Measurements from ENCODE around the gene ZNF786. TPM values are rescaled to one million over a fixed set of nuclear protein-coding genes. Genes with fewer than 3 reads are reported as not detected.

ZNF786 gene
- total and polyA plus RNA-seq, 9 of the 15 experiments (the other 6 are each of a cell fraction or from before 2014, with no cell fraction given), result 0.31 to 5.4 (median 3.0) TPM

GRCh38 chr7:149125863-149126661 lies 35.5 kb upstream of the ZNF786 start, which contains the start of gene ZNF425 (continued):
- TF ChIP-seq PBX2 (CRISPR knock-in tag; IDR thresholded peaks at IDR 0.05; ENCODE audit: low read depth) (no peak), PBX2 (tag; conservative IDR thresholded peaks at IDR 0.05; ENCODE audit: low read depth) (no peak), NELFE (IDR thresholded peaks at IDR 0.05; ENCODE audit: insufficient read depth, insufficient read length) (no peak), TAF7 (tag; IDR thresholded peaks at IDR 0.05) (peak; percentile 94), SNRNP70 (optimal IDR thresholded peaks at IDR 0.05; ENCODE audit: low read depth, low read length) (no peak), ETS1 (conservative IDR thresholded peaks at IDR 0.05; ENCODE audit: control insufficient read depth, low read depth, low read length) (peak; percentile 91), RNF2 (IDR thresholded peaks at IDR 0.05) (peak; percentile 58), PPARD (CRISPR knock-in tag; IDR thresholded peaks at IDR 0.05) (no peak), NEUROD1 (IDR thresholded peaks at IDR 0.05; ENCODE audit: borderline replicate concordance, low read depth, low read length, partially characterized antibody) (peak; percentile 85), BRD4 (IDR thresholded peaks at IDR 0.05) (peak; percentile 90), HES1 (IDR thresholded peaks at IDR 0.05; ENCODE audit: low read depth) (no peak), FOXJ2 (tag; IDR thresholded peaks at IDR 0.05) (no peak), UBTF (IDR thresholded peaks at IDR 0.05; ENCODE audit: borderline replicate concordance in 1 of 2, low read depth in 2 of 2, low read length in 2 of 2) (peak; percentile 78 to 92; a peak in 3 of 4 replicates), MNT (conservative IDR thresholded peaks at IDR 0.05) (peak; percentile 80 to 89)
